Hematopoietic multipotent progenitor cell (in vitro differentiated cells): ENCODE results near the gene GBX1. TPM values are rescaled to one million over a fixed set of nuclear protein-coding genes. Genes with fewer than 3 reads are reported as not detected.

Experiments
- total RNA-seq: library from RNA; depleted of rRNA; stranded (reverse); fragments of >200 nt; gene quantifications from one replicate; pipeline ENCODE4 v1.2.3, GENCODE V29; 2012

Gene GBX1
- total RNA-seq, 1 donor, result not detected

Other genes starting within 250 kb of the GBX1 start
- gene KCNH2, start 189.4 kb downstream of the GBX1 start, total RNA-seq, result 53.9 TPM
- 0.27 TPM for gene NOS3, start 176.7 kb downstream of the GBX1 start, total RNA-seq
- 2.7 TPM for gene ATG9B, start 143.2 kb downstream of the GBX1 start, total RNA-seq
- 27.5 TPM for gene ABCB8, start 139.2 kb downstream of the GBX1 start, total RNA-seq
- 0.54 TPM for gene ASIC3, start 119.2 kb downstream of the GBX1 start, total RNA-seq
- gene CDK5, start 109.8 kb downstream of the GBX1 start, total RNA-seq, result 17.5 TPM
- gene SLC4A2, start 108.1 kb downstream of the GBX1 start, total RNA-seq, result 41.5 TPM
- 64.4 TPM for gene FASTK, start 86.9 kb downstream of the GBX1 start, total RNA-seq
- gene TMUB1, start 84.2 kb downstream of the GBX1 start, total RNA-seq, result 25.6 TPM
- 95.9 TPM for gene AGAP3, start 81.2 kb downstream of the GBX1 start, total RNA-seq
- not detected for gene ASB10, start 19.6 kb upstream of the GBX1 start, total RNA-seq
- gene H2BK1, start 42.8 kb upstream of the GBX1 start, total RNA-seq, result not detected
- 32.3 TPM for gene ABCF2, start 59.5 kb upstream of the GBX1 start, total RNA-seq
- 95.3 TPM for gene CHPF2, start 64.8 kb upstream of the GBX1 start, total RNA-seq
- 8.3 TPM for gene SMARCD3, start 81.0 kb upstream of the GBX1 start, total RNA-seq
- 33.1 TPM for gene NUB1, start 174.1 kb upstream of the GBX1 start, total RNA-seq
- gene WDR86, start 242.3 kb upstream of the GBX1 start, total RNA-seq, result 1.1 TPM